Hematopoietic multipotent progenitor cell treated with erythropoietin and hydrocortisone succinate and interleukin-3 and kit ligand, for 4 days (in vitro differentiated cells): ENCODE data around the gene HSP90B1.
A peak's percentile ranks its signal among the peaks of the same experiment; 100 is the strongest.

Experiments
- DNase-seq: peaks from one replicate; pipeline ENCODE4 v3.0.0-alpha.2; 2015

HSP90B1 gene

DNA sequence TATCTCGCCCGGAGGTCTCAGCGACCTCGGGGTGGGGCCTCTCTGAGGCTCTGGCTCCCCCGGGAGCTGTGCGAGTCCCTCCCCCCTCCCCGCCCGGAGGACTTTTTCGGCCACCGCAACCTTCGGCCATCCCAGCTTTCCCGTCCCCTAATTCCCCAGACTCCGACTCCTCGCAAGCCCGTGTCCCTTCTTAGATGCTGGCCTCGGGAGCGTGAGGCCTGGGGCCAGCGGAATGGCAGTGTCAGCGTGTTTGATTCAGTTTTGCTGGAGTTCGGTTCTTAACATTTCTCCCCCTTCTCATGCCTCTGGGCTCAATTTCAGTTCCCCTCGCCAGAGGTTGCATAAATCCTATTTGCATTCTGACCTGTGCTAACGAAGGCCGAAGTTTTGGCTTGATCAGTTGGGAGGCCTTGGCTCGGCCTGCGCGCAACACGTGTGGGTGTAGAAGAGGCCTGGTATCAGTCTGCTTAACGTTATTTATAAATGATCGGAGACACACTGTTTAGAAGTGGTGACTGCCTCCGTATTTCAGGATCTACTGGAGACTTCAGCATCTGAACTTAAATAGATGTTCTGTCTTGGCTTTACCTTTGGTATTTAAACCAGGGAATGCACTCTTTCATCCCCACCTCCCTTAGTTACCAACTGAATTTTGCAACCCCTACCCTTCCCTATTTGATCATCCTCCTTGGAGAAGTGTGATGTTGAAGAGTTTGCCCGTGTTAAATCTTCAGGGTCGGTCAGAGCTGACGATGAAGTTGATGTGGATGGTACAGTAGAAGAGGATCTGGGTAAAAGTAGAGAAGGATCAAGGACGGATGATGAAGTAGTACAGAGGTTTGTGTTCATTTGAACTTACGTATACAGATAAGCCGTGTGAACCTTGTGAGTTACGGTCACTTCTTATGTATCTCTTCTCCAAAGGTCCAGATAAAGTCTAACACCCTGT, 851 bp downstream of the HSP90B1 start:
- DNase-seq: peak; percentile 48

DNA sequence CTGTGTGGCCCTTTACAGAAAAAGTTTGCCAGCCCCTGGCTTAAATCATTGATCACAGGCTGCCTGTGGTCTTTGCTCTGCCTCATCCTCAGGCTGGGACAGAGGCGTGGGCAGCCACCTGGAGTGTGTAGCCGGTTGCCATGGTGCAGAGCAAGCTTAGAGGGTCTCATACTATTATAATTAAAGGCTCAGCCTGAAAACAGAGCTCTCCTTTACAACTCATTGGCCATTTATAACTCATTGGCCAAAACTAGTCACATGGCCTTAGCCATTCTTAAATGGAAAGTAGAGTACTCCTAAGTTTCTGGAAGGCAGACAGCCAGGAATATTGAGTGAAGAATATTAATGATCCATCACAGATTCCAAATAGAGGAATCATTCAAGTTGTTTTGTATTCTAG, 3.0 kb downstream of the HSP90B1 start:
- no peak for DNase-seq

GRCh38 chr12:103936679-103937078, 6.5 kb downstream of the HSP90B1 start:
- DNase-seq: no peak

- no peak for DNase-seq
These were observed 14.8 kb downstream of the HSP90B1 start for GRCh38 chr12:103944964-103945363.

- DNase-seq: peak; percentile 39
These were observed 17.8 kb downstream of the HSP90B1 start for GRCh38 chr12:103947871-103948555.

- no peak for DNase-seq
These were observed 18.7 kb downstream of the HSP90B1 start for GRCh38 chr12:103948746-103949406.

DNA sequence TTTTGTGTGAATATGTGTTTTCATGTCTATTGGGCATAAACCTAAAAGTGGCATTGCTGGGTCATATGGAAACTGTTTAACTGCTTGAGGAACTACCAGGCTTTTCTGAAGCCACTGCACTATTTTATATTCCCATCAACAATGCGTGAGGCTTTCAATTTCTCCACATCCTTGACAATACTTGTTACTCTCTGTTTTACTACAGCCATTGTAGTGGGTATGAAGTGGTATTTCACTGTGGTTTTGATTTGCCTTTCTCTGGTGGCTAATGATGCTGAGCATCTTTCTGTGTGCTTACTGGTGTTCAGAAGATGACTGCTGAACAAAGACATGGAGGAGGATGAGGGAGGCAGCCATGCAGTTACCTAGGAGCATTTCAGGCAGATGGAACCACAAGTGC, 22.3 kb downstream of the HSP90B1 start:
- DNase-seq: no peak

- peak; percentile 24 for DNase-seq
These were observed 25.8 kb downstream of the HSP90B1 start for GRCh38 chr12:103955811-103956508.

DNA sequence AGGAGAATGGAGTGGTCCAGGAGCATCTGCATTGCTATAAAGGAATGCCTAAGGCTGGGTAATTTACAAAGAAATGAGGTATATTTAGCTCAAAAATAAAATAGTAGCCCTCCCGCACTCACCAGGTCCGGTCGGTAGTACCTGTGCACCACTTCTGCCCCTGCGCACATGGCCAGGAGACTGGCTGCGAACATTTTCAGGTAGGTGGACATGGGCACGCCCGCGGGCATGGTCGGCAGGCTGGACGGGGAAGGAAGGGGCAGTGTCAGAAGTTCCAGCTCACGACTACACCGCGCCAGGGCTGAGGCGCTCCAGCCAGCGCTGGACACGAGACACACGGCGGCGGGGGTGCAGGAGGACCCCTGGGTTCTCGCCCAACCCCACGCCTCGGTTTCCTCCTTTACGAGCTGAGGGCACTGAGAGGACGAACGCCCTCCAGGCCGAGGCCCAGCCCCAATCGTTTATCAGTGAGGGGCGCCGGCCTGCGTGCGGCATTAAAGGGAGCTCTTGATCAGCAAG, 26.4 kb downstream of the HSP90B1 start:
- no peak for DNase-seq

DNA sequence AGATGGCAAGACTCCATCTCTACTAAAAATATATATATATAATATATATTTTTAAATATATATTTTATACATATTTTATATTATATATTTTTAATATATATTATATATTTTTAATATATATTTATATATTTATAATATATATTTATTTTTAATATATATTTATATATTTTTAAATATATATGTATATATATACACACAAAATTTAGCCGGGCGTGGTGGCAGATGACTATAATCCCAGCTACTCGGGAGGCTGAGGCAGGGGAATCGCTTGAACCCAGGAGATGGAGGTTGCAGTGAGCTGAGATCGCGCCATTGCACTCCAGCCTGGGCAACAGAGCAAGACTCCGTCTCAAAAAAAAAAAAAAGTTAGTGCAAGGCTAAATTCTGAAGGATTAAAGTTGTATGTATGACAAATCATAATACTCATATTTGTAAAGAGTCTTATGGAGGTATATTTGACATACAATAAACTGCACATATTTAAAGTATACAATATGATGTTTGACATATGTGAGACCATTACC, 27.7 kb downstream of the HSP90B1 start:
- DNase-seq: no peak

DNA sequence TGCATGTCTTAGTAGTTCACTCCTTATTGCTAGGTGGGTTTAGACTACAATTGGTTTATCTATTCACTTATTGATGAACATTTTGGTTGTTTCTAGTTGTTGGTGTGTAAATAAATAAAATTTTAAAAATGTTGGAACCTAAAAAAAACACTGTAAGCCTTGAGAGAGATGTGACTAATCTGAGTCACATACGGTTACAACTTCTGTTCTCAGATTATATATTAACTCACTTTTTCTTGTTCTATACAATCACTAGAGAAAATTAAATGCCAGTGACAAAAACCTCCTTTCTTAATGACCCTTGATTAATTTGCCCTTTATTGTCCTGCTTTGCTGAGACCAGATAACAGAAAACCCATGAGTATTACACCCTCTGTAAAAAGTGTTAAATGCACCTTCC, 28.4 kb downstream of the HSP90B1 start:
- no peak for DNase-seq

- DNase-seq: peak; percentile 36
These were observed 30.5 kb downstream of the HSP90B1 start for GRCh38 chr12:103960616-103961227.

DNA sequence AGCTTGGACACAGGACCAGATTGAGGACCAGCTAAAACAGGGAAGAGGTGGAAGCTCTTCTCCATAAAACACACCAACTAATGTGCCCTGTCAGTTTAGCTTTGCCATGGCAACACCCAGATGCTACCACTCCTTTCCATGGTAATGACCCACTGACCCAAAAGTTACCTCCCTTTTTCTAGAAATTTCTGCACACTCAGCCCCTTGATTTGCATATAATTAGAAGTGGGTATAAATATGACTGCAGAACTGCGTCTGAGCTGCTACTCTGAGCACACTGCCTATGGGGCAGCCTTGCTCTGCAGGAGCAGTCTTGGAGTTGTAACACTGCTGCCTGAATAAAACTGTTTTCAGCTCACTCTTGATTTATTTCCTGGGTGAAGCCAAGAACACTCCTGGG, 32.3 kb downstream of the HSP90B1 start:
- peak; percentile 21 for DNase-seq

GRCh38 chr12:103964805-103965204, 34.6 kb downstream of the HSP90B1 start:
- DNase-seq: no peak

DNA sequence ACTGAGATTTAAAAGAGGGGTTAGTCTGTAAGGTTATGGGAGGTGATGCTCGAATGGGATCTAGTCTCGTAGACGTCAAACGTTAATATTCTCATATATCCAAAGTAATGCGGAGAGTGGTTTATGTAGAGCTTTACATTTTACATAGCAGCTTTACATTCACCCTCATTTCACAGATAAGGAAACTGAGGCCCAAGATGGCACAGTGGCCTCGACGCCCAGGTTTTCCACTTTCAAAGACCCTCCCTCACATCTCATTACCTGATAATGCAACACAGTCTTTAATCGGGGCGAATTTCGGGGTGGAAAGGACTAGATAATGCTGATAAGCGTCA, 35.0 kb downstream of the HSP90B1 start:
- DNase-seq: no peak

GRCh38 chr12:103965590-103966504, 35.6 kb downstream of the HSP90B1 start, which contains the start of gene TDG:
TDG (plus strand) TSS chr12:103965872; CDS start chr12:103966038, 166 bp downstream.
- DNase-seq: peak; percentile 100

GRCh38 chr12:103966736-103967135, 36.5 kb downstream of the HSP90B1 start:
- no peak for DNase-seq

- no peak for DNase-seq
These were observed 39.2 kb downstream of the HSP90B1 start for GRCh38 chr12:103969391-103969790.

GRCh38 chr12:103973909-103974308, 43.7 kb downstream of the HSP90B1 start:
- no peak for DNase-seq

- DNase-seq: peak; percentile 18
These were observed 45.2 kb downstream of the HSP90B1 start for GRCh38 chr12:103975368-103975767.
